Measurements from ENCODE around the gene ELMO2.
A peak's percentile ranks its signal among the peaks of the same experiment; 100 is the strongest.

Gene ELMO2

GRCh38 chr20:46336735-46337134 lies 69.7 kb downstream of the ELMO2 start:
- no peak for TF ChIP-seq ZNF274 (IDR thresholded peaks at IDR 0.05; ENCODE audit: low read depth, low read length)
- Histone ChIP-seq H3K36me3 (ENCODE audit: insufficient read depth, insufficient read length, low read length) (no peaks in the 10 kb centered on the region), H3K4me1 (ENCODE audit: insufficient read depth, insufficient read length) (peaks cover 13% of the 10 kb centered on the region), H3K9me3 (ENCODE audit: insufficient read depth, low read length) (no peaks in the 10 kb centered on the region), H3K27me3 (ENCODE audit: insufficient read depth, insufficient read length) (peaks cover 15% of the 10 kb centered on the region), H3K4me3 (ENCODE audit: insufficient read length, low read depth) (no peak overlapping the region), H3K9ac (ENCODE audit: insufficient read length, low read depth) (no peak overlapping the region)
- DNase-seq (ENCODE audit: low read depth, low spot score), result no peak

GRCh38 chr20:46334303-46334904 lies 72.0 kb downstream of the ELMO2 start:
- Histone ChIP-seq H3K4me3 (ENCODE audit: insufficient read length, low read depth) (peak overlapping the region; percentile 10), H3K4me1 (ENCODE audit: insufficient read depth, insufficient read length) (peaks cover 21% of the 10 kb centered on the region), H3K27me3 (ENCODE audit: insufficient read depth, insufficient read length) (peaks cover 9% of the 10 kb centered on the region)

GRCh38 chr20:46333161-46333991 lies 73.0 kb downstream of the ELMO2 start:
- TF ChIP-seq ZNF274 (IDR thresholded peaks at IDR 0.05; ENCODE audit: low read depth, low read length) (no peak), YY1 (IDR thresholded peaks at IDR 0.05; ENCODE audit: insufficient read depth, insufficient read length) (no peak), SUZ12 (IDR thresholded peaks at IDR 0.05; ENCODE audit: extremely low read depth, insufficient read depth, insufficient read length) (no peak)
- Histone ChIP-seq H3K9ac (ENCODE audit: insufficient read length, low read depth) (peak overlapping the region; percentile 29), H3K9me3 (ENCODE audit: insufficient read depth, low read length) (no peaks in the 10 kb centered on the region), H3K36me3 (ENCODE audit: insufficient read depth, insufficient read length, low read length) (no peaks in the 10 kb centered on the region), H3K4me1 (ENCODE audit: insufficient read depth, insufficient read length) (peaks cover 27% of the 10 kb centered on the region), H3K27me3 (ENCODE audit: insufficient read depth, insufficient read length) (peaks cover 5% of the 10 kb centered on the region), H3K4me3 (ENCODE audit: insufficient read length, low read depth) (no peak overlapping the region)
- no peak for DNase-seq (ENCODE audit: low read depth, low spot score)

More at GRCh38 chr20:46334303-46334904, 72.0 kb downstream of the ELMO2 start:
- Histone ChIP-seq H3K36me3 (ENCODE audit: insufficient read depth, insufficient read length, low read length) (no peaks in the 10 kb centered on the region), H3K9me3 (ENCODE audit: insufficient read depth, low read length) (no peaks in the 10 kb centered on the region), H3K9ac (ENCODE audit: insufficient read length, low read depth) (no peak overlapping the region)
- DNase-seq (ENCODE audit: low read depth, low spot score), result no peak
- TF ChIP-seq YY1 (IDR thresholded peaks at IDR 0.05; ENCODE audit: insufficient read depth, insufficient read length), result no peak
- TF ChIP-seq ZNF274 (IDR thresholded peaks at IDR 0.05; ENCODE audit: low read depth, low read length), result no peak
- TF ChIP-seq SUZ12 (IDR thresholded peaks at IDR 0.05; ENCODE audit: extremely low read depth, insufficient read depth, insufficient read length), result no peak

- Histone ChIP-seq H3K36me3 (ENCODE audit: insufficient read depth, insufficient read length, low read length) (no peaks in the 10 kb centered on the region), H3K4me3 (ENCODE audit: insufficient read length, low read depth) (no peak overlapping the region), H3K4me1 (ENCODE audit: insufficient read depth, insufficient read length) (peaks cover 27% of the 10 kb centered on the region), H3K9me3 (ENCODE audit: insufficient read depth, low read length) (no peaks in the 10 kb centered on the region), H3K27me3 (ENCODE audit: insufficient read depth, insufficient read length) (peaks cover 5% of the 10 kb centered on the region), H3K9ac (ENCODE audit: insufficient read length, low read depth) (peak overlapping the region; percentile 8)
- TF ChIP-seq SUZ12 (IDR thresholded peaks at IDR 0.05; ENCODE audit: extremely low read depth, insufficient read depth, insufficient read length), result no peak
- no peak for TF ChIP-seq ZNF274 (IDR thresholded peaks at IDR 0.05; ENCODE audit: low read depth, low read length)
- no peak for TF ChIP-seq YY1 (IDR thresholded peaks at IDR 0.05; ENCODE audit: insufficient read depth, insufficient read length)
- DNase-seq (ENCODE audit: low read depth, low spot score), result no peak
These were observed 73.8 kb downstream of the ELMO2 start for GRCh38 chr20:46332373-46333160.

GRCh38 chr20:46331611-46332361 lies 74.6 kb downstream of the ELMO2 start:
- Histone ChIP-seq H3K36me3 (ENCODE audit: insufficient read depth, insufficient read length, low read length) (no peaks in the 10 kb centered on the region), H3K4me3 (ENCODE audit: insufficient read length, low read depth) (no peak overlapping the region), H3K9me3 (ENCODE audit: insufficient read depth, low read length) (no peaks in the 10 kb centered on the region), H3K4me1 (ENCODE audit: insufficient read depth, insufficient read length) (peaks cover 27% of the 10 kb centered on the region), H3K9ac (ENCODE audit: insufficient read length, low read depth) (peak overlapping the region; percentile 8), H3K27me3 (ENCODE audit: insufficient read depth, insufficient read length) (peaks cover 3% of the 10 kb centered on the region)
- TF ChIP-seq ZNF274 (IDR thresholded peaks at IDR 0.05; ENCODE audit: low read depth, low read length), result no peak
- TF ChIP-seq YY1 (IDR thresholded peaks at IDR 0.05; ENCODE audit: insufficient read depth, insufficient read length), result no peak
- TF ChIP-seq SUZ12 (IDR thresholded peaks at IDR 0.05; ENCODE audit: extremely low read depth, insufficient read depth, insufficient read length), result no peak
- DNase-seq (ENCODE audit: low read depth, low spot score), result no peak

- TF ChIP-seq YY1 (IDR thresholded peaks at IDR 0.05; ENCODE audit: insufficient read depth, insufficient read length) (no peak), SUZ12 (IDR thresholded peaks at IDR 0.05; ENCODE audit: extremely low read depth, insufficient read depth, insufficient read length) (no peak), ZNF274 (IDR thresholded peaks at IDR 0.05; ENCODE audit: low read depth, low read length) (no peak)
These were observed 75.5 kb downstream of the ELMO2 start for GRCh38 chr20:46330831-46331371.

More at GRCh38 chr20:46330831-46331371, 75.5 kb downstream of the ELMO2 start:
- no peak for DNase-seq (ENCODE audit: low read depth, low spot score)
- H3K9ac ChIP-seq (ENCODE audit: insufficient read length, low read depth), result peak overlapping the region; percentile 36
- H3K9me3 ChIP-seq (ENCODE audit: insufficient read depth, low read length), result no peaks in the 10 kb centered on the region
- H3K36me3 ChIP-seq (ENCODE audit: insufficient read depth, insufficient read length, low read length), result no peaks in the 10 kb centered on the region
- no peaks in the 10 kb centered on the region for H3K27me3 ChIP-seq (ENCODE audit: insufficient read depth, insufficient read length)
- H3K4me1 ChIP-seq (ENCODE audit: insufficient read depth, insufficient read length), result peaks cover 27% of the 10 kb centered on the region
- no peak overlapping the region for H3K4me3 ChIP-seq (ENCODE audit: insufficient read length, low read depth)
